GM23338 (cell line): Measurements from ENCODE around the gene RAB6A.

Experiments
- CREB1 ChIP-seq: fragments of 250-450 bp; sonication (Bioruptor Pico); IDR thresholded peaks from 2 replicates; pipeline ENCODE4 v1.5.0; 2020; ENCODE audit warnings: low read depth, mild to moderate bottlenecking, moderate library complexity
- EZH2 ChIP-seq: fragments of 200-600 bp; sonication (generic); IDR thresholded peaks from one replicate; pipeline ENCODE4 v1.8.0; 2017; ENCODE audit warnings: antibody characterized with exemption, mild to moderate bottlenecking, low read depth; ENCODE audit not compliant: unreplicated experiment
- NANOG ChIP-seq: IDR thresholded peaks from 2 replicates; pipeline ENCODE4 v1.6.1; 2016; ENCODE audit warnings: antibody characterized with exemption, borderline replicate concordance
- TF ChIP-seq, protein P1 (sequence below), 2 experiments: fragments of 200-600 bp in 1 of 2; sonication (generic) in 1 of 2; conservative IDR thresholded peaks; 2 replicates each; pipeline versions ENCODE4 v1.5.1 to v1.6.1; 2016 to 2017; ENCODE audit warnings: antibody characterized with exemption in 2 of 2, low read depth in 2 of 2, mild to moderate bottlenecking in 2 of 2, moderate library complexity in 1 of 2

DNA sequence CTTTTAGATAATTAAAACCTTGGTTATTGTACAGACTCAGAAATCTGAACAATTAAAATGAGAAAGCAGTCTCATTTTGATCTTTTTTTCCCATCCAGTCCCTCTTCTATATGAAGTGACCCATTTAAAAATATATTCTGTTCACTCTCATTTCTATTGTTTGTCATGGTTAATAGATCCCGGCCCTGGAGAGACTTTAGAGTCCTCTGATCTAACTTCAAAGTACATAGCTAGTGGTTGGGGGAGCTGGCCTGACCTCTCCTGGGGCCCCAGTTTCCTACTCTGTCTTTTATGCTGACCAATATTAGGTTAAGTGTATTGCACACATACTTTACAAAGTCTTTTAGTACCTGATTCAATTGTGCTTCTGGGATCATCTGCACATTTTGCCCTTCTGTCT lies 40.3 kb upstream of the RAB6A start:
- TF ChIP-seq CREB1 (CRISPR knock-in tag), result no peak
- TF ChIP-seq, protein P1, sequence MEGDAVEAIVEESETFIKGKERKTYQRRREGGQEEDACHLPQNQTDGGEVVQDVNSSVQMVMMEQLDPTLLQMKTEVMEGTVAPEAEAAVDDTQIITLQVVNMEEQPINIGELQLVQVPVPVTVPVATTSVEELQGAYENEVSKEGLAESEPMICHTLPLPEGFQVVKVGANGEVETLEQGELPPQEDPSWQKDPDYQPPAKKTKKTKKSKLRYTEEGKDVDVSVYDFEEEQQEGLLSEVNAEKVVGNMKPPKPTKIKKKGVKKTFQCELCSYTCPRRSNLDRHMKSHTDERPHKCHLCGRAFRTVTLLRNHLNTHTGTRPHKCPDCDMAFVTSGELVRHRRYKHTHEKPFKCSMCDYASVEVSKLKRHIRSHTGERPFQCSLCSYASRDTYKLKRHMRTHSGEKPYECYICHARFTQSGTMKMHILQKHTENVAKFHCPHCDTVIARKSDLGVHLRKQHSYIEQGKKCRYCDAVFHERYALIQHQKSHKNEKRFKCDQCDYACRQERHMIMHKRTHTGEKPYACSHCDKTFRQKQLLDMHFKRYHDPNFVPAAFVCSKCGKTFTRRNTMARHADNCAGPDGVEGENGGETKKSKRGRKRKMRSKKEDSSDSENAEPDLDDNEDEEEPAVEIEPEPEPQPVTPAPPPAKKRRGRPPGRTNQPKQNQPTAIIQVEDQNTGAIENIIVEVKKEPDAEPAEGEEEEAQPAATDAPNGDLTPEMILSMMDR (conservative IDR thresholded peaks at IDR 0.05; ENCODE audit: low read depth in 2 of 2), result no peak
- TF ChIP-seq NANOG, result no peak
- TF ChIP-seq EZH2, result no peak
